Uterus (tissue), 2 donors: ENCODE results near the gene SMC1A.
"Not testable (repeated sequence)": the region's sequence is repeated elsewhere in the genome, so short reads cannot be mapped to it uniquely, and the experiment has no call there.

Source experiments
- CTCF ChIP-seq, 4 experiments: fragments of 200-600 bp in 2 of 4; fragments of 450-650 bp in 2 of 4; sonication (generic) in 2 of 4; IDR thresholded peaks; one replicate each; pipeline ENCODE4 v1.5.1; 2016 to 2019; ENCODE audit warnings: antibody characterized with exemption in 4 of 4, mild to moderate bottlenecking in 2 of 4, moderate library complexity in 1 of 4
- POLR2A ChIP-seq, 2 donors: fragments of 450-650 bp; IDR thresholded peaks; one replicate each; pipeline ENCODE4 v1.6.1; 2016; ENCODE audit warnings: antibody characterized with exemption in 2 of 2, mild to moderate bottlenecking in 1 of 2, moderate library complexity in 1 of 2

DNA sequence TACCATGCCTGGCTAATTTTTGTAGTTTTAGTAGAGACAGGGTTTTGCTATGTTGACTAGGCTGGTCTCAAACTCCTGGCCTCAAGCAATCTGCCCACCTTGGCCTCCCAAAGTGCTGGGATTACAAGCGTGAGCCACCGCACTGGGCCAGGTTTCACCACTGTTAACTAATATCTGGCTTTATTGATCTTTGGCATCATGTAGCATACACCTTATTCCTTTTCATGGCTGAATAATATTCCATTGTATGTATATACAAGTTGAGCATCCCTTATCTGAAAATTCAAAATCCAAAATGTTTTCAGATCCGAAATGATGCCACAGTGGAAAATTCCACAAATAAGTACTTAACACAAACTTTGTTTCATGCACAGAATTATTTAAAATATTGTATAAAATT, 46.2 kb upstream of the SMC1A start:
- TF ChIP-seq CTCF, POLR2A (IDR thresholded peaks at IDR 0.05): not testable (repeated sequence)
